K562 (cell line): Measurements from ENCODE around the gene PTPRZ1. TPM values are rescaled to one million over a fixed set of nuclear protein-coding genes. Genes with fewer than 3 reads are reported as not detected.

Source experiments
- ATAC-seq: fragments of 200-7000 bp; cut with Tn5 transposase; 3 replicates; pipeline ENCODE4 v1.9.1; 2020; ENCODE audit warnings: moderate library complexity
- BruUV-seq: library from RNA; stranded (reverse); fragments of 400-500 nt; replicated peaks from 2 replicates; lab custom pipeline; 2021; lab: Mats Ljungman, UMichigan
- CTCF ChIA-PET: fragments of 300-600 bp; formaldehyde crosslinking; extraction: SDS; loops from one replicate; lab custom pipeline; 2021; ENCODE audit warnings: low intra/inter-chr PET ratio; lab: Yijun Ruan, JAX
- POLR2A ChIA-PET: fragments of 300-600, 350-650 bp; sonication (Branson Sonifier 250); formaldehyde crosslinking; extraction: SDS; loops from one replicate; lab custom pipeline; 2021; ENCODE audit warnings: antibody characterized with exemption, inconsistent platforms; lab: Yijun Ruan, JAX
- DNase-seq, 4 experiments: peaks; one replicate each; pipeline versions ENCODE4 v3.0.0 to v3.0.0-alpha.2; 2011 to 2018; ENCODE audit warnings: low spot score in 3 of 4, mixed read lengths in 3 of 4; ENCODE audit errors: extremely low read depth in 1 of 4
- FAIRE-seq: peaks from 2 replicates; lab custom pipeline; 2011; peaks lifted over from hg19 to GRCh38; lab: Jason Lieb, UNC
- H2AFZ ChIP-seq: 2 replicates; pipeline ENCODE4 v1.6.0; 2011; ENCODE audit warnings: low read depth, low read length, control low read depth, inconsistent platforms
- H3K27ac ChIP-seq: fragments of 200-600 bp; 3 replicates; pipeline ENCODE4 v1.8.0; 2011; ENCODE audit warnings: low read depth, mild to moderate bottlenecking, control low read depth, inconsistent platforms, low read length, moderate library complexity, mixed read lengths; ENCODE audit errors: extremely low read depth
- H3K27me3 ChIP-seq, 2 experiments: fragments of 300-600 bp in 1 of 2; 2 replicates in 1 of 2; 3 replicates in 1 of 2; pipeline versions ENCODE4 v1.6.0 to v1.8.0; 2011; ENCODE audit warnings: inconsistent platforms in 2 of 2, low read length in 2 of 2, mild to moderate bottlenecking in 1 of 2, mixed read lengths in 1 of 2, moderate library complexity in 1 of 2; ENCODE audit not compliant: control insufficient read depth in 2 of 2, insufficient read depth in 2 of 2
- H3K36me3 ChIP-seq: fragments of 300-600 bp; 3 replicates; pipeline ENCODE4 v1.8.0; 2011; ENCODE audit warnings: mild to moderate bottlenecking, low read length, inconsistent platforms; ENCODE audit not compliant: control insufficient read depth, insufficient read depth
- H3K4me1 ChIP-seq, 2 experiments: fragments of 200-600 bp in 1 of 2; replicated peaks in 1 of 2; 2 replicates in 1 of 2; 3 replicates in 1 of 2; pipeline versions ENCODE4 v1.5.1 to v1.8.0; 2011; ENCODE audit warnings: inconsistent platforms in 2 of 2, low read length in 2 of 2, mild to moderate bottlenecking in 1 of 2, mixed read lengths in 1 of 2, moderate library complexity in 1 of 2; ENCODE audit not compliant: control insufficient read depth in 2 of 2, insufficient read depth in 2 of 2
- H3K4me2 ChIP-seq: 2 replicates; pipeline ENCODE4 v1.6.1; 2011; ENCODE audit warnings: low read length, control low read depth, inconsistent platforms, mixed read lengths; ENCODE audit not compliant: insufficient read depth
- H3K4me3 ChIP-seq: fragments of 200-600 bp; sonication (generic), shearing (Covaris generic); 2 replicates; pipeline ENCODE4 v1.5.1; 2016; ENCODE audit warnings: control low read depth, inconsistent platforms
- H3K79me2 ChIP-seq: fragments of 200-600 bp; 3 replicates; pipeline ENCODE4 v1.8.0; 2011; ENCODE audit warnings: low read length, inconsistent platforms; ENCODE audit not compliant: control insufficient read depth, insufficient read depth
- H3K9ac ChIP-seq, 2 experiments: 2 replicates each; pipeline versions ENCODE4 v1.6.0 to v1.6.1; 2011; ENCODE audit warnings: low read depth in 2 of 2, low read length in 2 of 2, control low read depth in 1 of 2, inconsistent platforms in 1 of 2, mild to moderate bottlenecking in 1 of 2, mixed read lengths in 1 of 2; ENCODE audit not compliant: insufficient read depth in 1 of 2
- H3K9me1 ChIP-seq: one replicate; pipeline ENCODE4 v1.6.0; 2011; ENCODE audit warnings: inconsistent platforms, mild to moderate bottlenecking, low read length, moderate library complexity; ENCODE audit not compliant: control insufficient read depth, insufficient read depth
- H3K9me3 ChIP-seq: replicated peaks from 2 replicates; pipeline ENCODE4 v1.5.1; 2011; ENCODE audit warnings: low read depth, low read length, inconsistent platforms; ENCODE audit not compliant: control insufficient read depth, insufficient read depth
- H4K20me1 ChIP-seq: replicated peaks from 2 replicates; pipeline ENCODE4 v1.6.1; 2011; ENCODE audit warnings: low read length, inconsistent platforms, mixed read lengths; ENCODE audit not compliant: control insufficient read depth, insufficient read depth
- CEBPB ChIP-seq: fragments of 450-650 bp; IDR thresholded peaks from 2 replicates; pipeline ENCODE4 v1.6.1; 2016; ENCODE audit warnings: missing genetic modification characterization, missing compliant biosample characterization
- FOXJ2 ChIP-seq: fragments of 200-800 bp; sonication (Bioruptor generic); IDR thresholded peaks from 2 replicates; pipeline ENCODE4 v1.6.1; 2016; ENCODE audit warnings: missing genetic modification characterization, missing compliant biosample characterization
- RBM14 ChIP-seq: fragments of 200-400 bp; formaldehyde crosslinking; IDR thresholded peaks from 2 replicates; pipeline ENCODE4 v1.6.1; 2018; ENCODE audit warnings: low read depth, mild to moderate bottlenecking, low read length, moderate library complexity, borderline replicate concordance; ENCODE audit not compliant: insufficient read depth
- WGBS: fragments of 100-300 bp; shearing (Covaris generic); methylation state at CpG from one replicate; pipeline ENCODE4 v1.1.6; 2016; ENCODE audit warnings: low coverage, mixed read lengths; ENCODE audit not compliant: insufficient coverage; ENCODE audit errors: missing lambda C conversion rate; 5-methylcytosine and 5-hydroxymethylcytosine counted together
- in situ Hi-C: fragments of 300-500 bp; cut with MboI; formaldehyde crosslinking; loops from 4 replicates; pipeline ENCODE4 v1.15.0; 2018; ENCODE audit warnings: inconsistent platforms, mixed read lengths
- intact Hi-C: fragments of 100-400 bp; cut with micrococcal nuclease; formaldehyde crosslinking; loops from 2 replicates; pipeline ENCODE4 v1.14.2; 2022
- polyA plus RNA-seq, 8 experiments: library from polyadenylated mRNA; depleted of rRNA in 4 of 8; stranded (reverse) in 5 of 8; unstranded in 3 of 8; fragments of >200 nt; fragmentation: Nextera tagmentation in 2 of 8; fragmentation: Illumina TruSeq in 1 of 8; extraction: Ambion mirVana in 2 of 8; extraction: Trizol in 1 of 8; gene quantifications; 2 replicates each; pipeline versions ENCODE4 v1.2.1 to v1.2.3, GENCODE V29; 2011 to 2014; ENCODE audit warnings: inconsistent platforms in 1 of 8, missing spikeins in 1 of 8
- total RNA-seq, 7 experiments: library from RNA; depleted of rRNA in 6 of 7; stranded (reverse); fragments of >200 nt in 6 of 7; fragmentation: Illumina TruSeq in 2 of 7; extraction: Trizol in 2 of 7; gene quantifications; 2 replicates each; pipeline versions ENCODE4 v1.2.1 to v1.2.3, GENCODE V29; 2011 to 2021; ENCODE audit warnings: low replicate concordance in 1 of 7

Gene PTPRZ1
- total and polyA plus RNA-seq, 9 of the 15 experiments (the other 6 are each of a cell fraction or from before 2014, with no cell fraction given): 0.04 TPM; not detected in 7

GRCh38 chr7:121931149-121931902 lies 58.4 kb downstream of the PTPRZ1 start:
- H3K27ac ChIP-seq: no peak overlapping the region
- no peaks in the 10 kb centered on the region for H4K20me1 ChIP-seq
- FAIRE-seq (no peak), ATAC-seq (no peak), DNase-seq (no peak)
- no peak overlapping the region for H3K4me3 ChIP-seq
- H3K27me3 ChIP-seq: no peaks in the 10 kb centered on the region
- H2AFZ ChIP-seq: no peak overlapping the region
- WGBS: 0% methylated on average over 1 of the region's 1 CpG
- CTCF ChIA-PET: interaction anchor here (0.5 kb wide), 1 partner anchor 11 kb away, joined by 3 read pairs; no protein-coding TSS in a partner anchor
- H3K9me1 ChIP-seq: no peaks in the 10 kb centered on the region
- intact Hi-C loops (no loop called here), in situ Hi-C loops (no loop called here)
- POLR2A ChIA-PET: no interaction called here
- H3K9me3 ChIP-seq: no peaks in the 10 kb centered on the region
- H3K36me3 ChIP-seq: no peaks in the 10 kb centered on the region
- BruUV-seq: no TSS peak
- TF ChIP-seq CEBPB (tag) (peak; percentile 62), FOXJ2 (tag) (no peak)
- no peaks in the 10 kb centered on the region for H3K79me2 ChIP-seq
- no peak overlapping the region for H3K4me2 ChIP-seq
- no peak overlapping the region for H3K9ac ChIP-seq
- H3K4me1 ChIP-seq: no peaks in the 10 kb centered on the region

DNA sequence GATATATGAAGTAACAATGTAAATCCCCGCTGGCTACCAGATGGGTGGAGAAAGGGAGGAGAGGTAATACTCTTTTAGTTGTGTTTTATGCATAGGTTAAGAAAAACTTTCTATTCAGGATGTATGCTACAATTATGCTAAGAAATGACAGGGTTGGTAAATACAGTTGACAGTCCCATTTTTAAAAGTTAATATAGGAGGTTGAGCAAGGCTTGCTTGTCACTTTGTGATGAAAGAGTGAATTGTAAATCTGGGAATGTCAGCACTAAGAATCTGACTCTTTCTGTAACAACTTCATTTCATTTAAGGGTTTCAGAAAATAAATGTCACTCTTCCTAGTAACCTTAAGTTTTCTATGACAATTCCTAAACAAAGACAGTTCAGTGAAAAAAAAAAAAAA lies 59.8 kb downstream of the PTPRZ1 start:
- ChIA-PET POLR2A (no interaction called here), CTCF (no interaction called here)
- in situ Hi-C loops: no loop called here
- no peaks in the 10 kb centered on the region for H3K27me3 ChIP-seq
- BruUV-seq: no TSS peak
- H3K9me3 ChIP-seq: no peaks in the 10 kb centered on the region
- FAIRE-seq (no peak), DNase-seq (no peak), ATAC-seq (no peak)
- no peak overlapping the region for H3K4me3 ChIP-seq
- H3K27ac ChIP-seq: no peak overlapping the region
- 0% methylated on average over 1 of the region's 1 CpG for WGBS
- no peak overlapping the region for H3K4me2 ChIP-seq
- H3K4me1 ChIP-seq: no peaks in the 10 kb centered on the region
- no peak overlapping the region for H3K9ac ChIP-seq
- no peak overlapping the region for H2AFZ ChIP-seq
- no peaks in the 10 kb centered on the region for H3K36me3 ChIP-seq
- H3K79me2 ChIP-seq: no peaks in the 10 kb centered on the region
- no peaks in the 10 kb centered on the region for H3K9me1 ChIP-seq
- intact Hi-C loops: no loop called here
- no peaks in the 10 kb centered on the region for H4K20me1 ChIP-seq
- TF ChIP-seq RBM14: no peak
